K562 (cell line): Measurements from ENCODE around the gene EFHB.

Experiments
- ATF4 ChIP-seq: fragments of 450-650 bp; formaldehyde crosslinking; IDR thresholded peaks from 2 replicates; pipeline ENCODE4 v1.4.0; 2022; ENCODE audit warnings: mild to moderate bottlenecking, moderate library complexity
- CBX5 ChIP-seq: IDR thresholded peaks from 2 replicates; pipeline ENCODE4 v1.6.1; 2014; ENCODE audit warnings: low read depth, borderline replicate concordance
- CTBP1 ChIP-seq: fragments of 450-650 bp; IDR thresholded peaks from 2 replicates; pipeline ENCODE4 v1.6.1; 2016; ENCODE audit warnings: borderline replicate concordance
- E4F1 ChIP-seq: fragments of 250-450 bp; sonication (Bioruptor Pico); IDR thresholded peaks from 2 replicates; pipeline ENCODE4 v1.5.0; 2021; ENCODE audit warnings: mild to moderate bottlenecking, borderline replicate concordance
- EZH2 ChIP-seq: IDR thresholded peaks from 2 replicates; pipeline ENCODE4 v1.6.1; 2012; ENCODE audit warnings: low read depth, mild to moderate bottlenecking, inconsistent platforms, low read length, borderline replicate concordance
- FOXK1 ChIP-seq: sonication (generic); formaldehyde crosslinking; IDR thresholded peaks from 2 replicates; pipeline ENCODE4 v1.8.0; 2022; ENCODE audit warnings: missing genetic modification reagents, mild to moderate bottlenecking, borderline replicate concordance
- FOXP1 ChIP-seq: sonication (generic); formaldehyde crosslinking; IDR thresholded peaks from 2 replicates; pipeline ENCODE4 v1.8.0; 2022; ENCODE audit warnings: mild to moderate bottlenecking, missing genetic modification reagents
- PHF20 ChIP-seq: fragments of 450-650 bp; IDR thresholded peaks from 2 replicates; pipeline ENCODE4 v1.6.1; 2018; ENCODE audit not compliant: partially characterized antibody
- SNAPC5 ChIP-seq: fragments of 250-450 bp; sonication (Bioruptor Pico); IDR thresholded peaks from 2 replicates; pipeline ENCODE4 v1.8.0; 2021; ENCODE audit warnings: moderate library complexity, mild to moderate bottlenecking, inconsistent platforms
- TARDBP ChIP-seq: fragments of 450-650 bp; IDR thresholded peaks from 2 replicates; pipeline ENCODE4 v1.6.1; 2016
- USF1 ChIP-seq: sonication (generic); formaldehyde crosslinking; IDR thresholded peaks from 2 replicates; pipeline ENCODE4 v1.9.0; 2022; ENCODE audit warnings: mild to moderate bottlenecking, missing genetic modification reagents
- ZBTB7A ChIP-seq: IDR thresholded peaks from 2 replicates; pipeline ENCODE4 v1.6.1; 2011; ENCODE audit warnings: low read depth, mild to moderate bottlenecking, low read length, moderate library complexity, borderline replicate concordance; ENCODE audit not compliant: control insufficient read depth
- ZNF407 ChIP-seq: fragments of 450-650 bp; IDR thresholded peaks from 2 replicates; pipeline ENCODE4 v1.6.1; 2016; ENCODE audit warnings: low read depth

GRCh38 chr3:19881036-19881435 is 53.0 kb downstream of the EFHB start:
- no peak for TF ChIP-seq FOXK1 (CRISPR knock-in tag)
- no peak for TF ChIP-seq FOXP1 (CRISPR knock-in tag)
- TF ChIP-seq ZBTB7A = no peak
- TF ChIP-seq SNAPC5 (CRISPR knock-in tag) = no peak
- no peak for TF ChIP-seq ATF4 (CRISPR knock-in tag)
- TF ChIP-seq PHF20 = no peak
- no peak for TF ChIP-seq TARDBP
- TF ChIP-seq CBX5 = no peak
- TF ChIP-seq USF1 (CRISPR knock-in tag) = no peak
- TF ChIP-seq E4F1 (CRISPR knock-in tag) = no peak
- no peak for TF ChIP-seq EZH2
- TF ChIP-seq CTBP1 = no peak
- no peak for TF ChIP-seq ZNF407
